SKM-1 treated with dmso at 0.1 percent for 144 hours (cell line): ENCODE measurements around the gene GSN.

Experiments used
- DNase-seq: peaks from one replicate; lab custom pipeline; 2025; ENCODE audit not compliant: unreplicated experiment; lab: John Stamatoyannopoulos, UW

The GSN gene

GRCh38 chr9:121267689-121268597, at the start of gene GSN:
Gene GSN (plus strand): TSS chr9:121268162. CDS start chr9:121301972, 33,810 bp downstream.
- DNase-seq = peak; percentile 38

DNA sequence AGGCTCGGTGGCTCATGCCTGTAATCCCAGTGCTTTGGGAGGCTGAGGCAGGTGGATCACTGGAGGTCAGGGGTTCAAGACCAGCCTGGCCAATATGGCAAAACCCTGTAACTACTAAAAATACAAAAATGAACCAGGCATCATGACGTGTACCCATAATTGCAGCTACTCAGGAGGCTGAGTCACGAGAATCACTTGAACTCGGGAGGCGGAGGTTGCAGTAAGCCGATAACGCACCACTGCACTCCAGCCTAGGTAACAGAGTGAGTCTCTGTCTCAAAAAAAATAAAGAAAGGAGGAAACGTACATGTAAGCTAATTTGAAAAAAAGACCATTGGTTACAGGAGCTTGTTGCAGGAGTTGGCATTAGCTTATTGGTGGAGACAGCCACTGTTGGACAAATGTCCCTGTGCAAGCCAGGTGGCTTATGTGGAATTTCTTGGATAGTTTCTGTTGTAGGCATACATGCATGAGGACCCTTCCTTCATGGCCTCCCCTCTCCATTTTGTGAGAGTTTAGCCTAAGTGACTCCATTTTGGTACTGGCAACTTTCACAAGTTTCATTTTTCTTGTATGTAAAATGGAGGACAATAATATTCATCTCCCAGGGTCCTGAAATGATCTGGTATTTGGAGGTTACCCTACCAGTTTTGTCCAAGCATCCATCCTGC, 49.5 kb upstream of the GSN start:
- no peak for DNase-seq

- DNase-seq = no peak
Measured at GRCh38 chr9:121219530-121219929, 48.4 kb upstream of the GSN start.

- no peak for DNase-seq
Measured at GRCh38 chr9:121220996-121221663, 46.8 kb upstream of the GSN start.

DNA sequence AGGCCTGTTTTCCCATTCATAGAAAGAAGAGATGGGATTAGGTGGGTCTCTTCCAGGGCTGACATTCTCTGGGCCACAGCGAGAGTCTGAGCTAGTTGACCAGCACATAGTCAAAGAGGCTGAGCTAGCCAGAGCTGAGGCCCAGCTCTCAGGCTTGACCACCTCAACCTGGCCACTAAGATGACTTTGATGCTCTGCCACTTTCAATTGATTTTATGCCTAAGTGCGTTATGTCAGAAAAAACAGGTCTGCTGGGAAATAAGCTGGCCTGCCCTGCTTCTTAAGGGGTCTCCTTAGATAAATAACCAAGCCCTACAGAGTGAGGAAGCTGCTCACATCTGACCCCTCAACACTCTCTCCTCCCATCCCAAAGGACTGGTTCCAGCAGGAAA, 46.3 kb upstream of the GSN start:
- no peak for DNase-seq

GRCh38 chr9:121222524-121223171, 45.3 kb upstream of the GSN start:
- peak; percentile 31 for DNase-seq

GRCh38 chr9:121225240-121225639, 42.7 kb upstream of the GSN start:
- no peak for DNase-seq

GRCh38 chr9:121226175-121226574, 41.8 kb upstream of the GSN start:
- no peak for DNase-seq

DNA sequence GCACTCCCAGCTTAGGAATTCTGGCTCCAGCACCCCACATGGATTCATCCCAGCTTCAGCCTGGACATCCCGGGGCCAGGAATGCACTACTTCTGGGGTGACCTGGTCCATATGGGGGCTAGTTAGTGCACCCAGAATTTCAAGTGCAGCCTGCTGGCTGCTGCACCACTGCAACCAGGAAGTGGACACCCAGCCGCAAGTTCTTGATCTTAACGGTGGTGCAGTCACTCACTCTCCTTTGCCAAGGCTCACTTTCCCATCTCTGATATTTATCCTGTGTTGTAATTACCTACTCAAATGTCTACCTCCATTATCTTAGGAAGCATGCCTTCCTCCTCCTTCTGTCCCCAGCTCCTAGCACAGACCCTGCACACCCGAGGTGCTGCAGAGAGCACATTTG, 40.1 kb upstream of the GSN start:
- no peak for DNase-seq

DNA sequence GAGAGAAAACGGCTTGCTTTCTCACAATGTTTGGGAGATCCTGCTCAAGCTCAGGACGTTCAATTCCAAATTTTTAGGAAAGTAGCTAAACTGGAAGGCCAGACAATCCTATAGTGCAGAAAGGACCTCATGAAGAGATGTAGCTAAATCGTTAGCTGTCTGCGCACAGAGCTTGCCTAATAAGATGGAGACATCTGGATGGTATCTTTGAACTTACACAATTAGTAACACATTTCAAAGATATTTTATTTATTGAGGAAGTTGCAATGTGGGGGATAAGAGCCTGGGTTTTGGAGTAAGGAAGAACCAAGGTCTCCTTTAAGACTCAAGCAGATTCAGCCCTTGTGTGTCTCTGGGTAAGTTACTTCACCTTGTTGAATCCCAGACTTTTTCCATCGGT, 37.7 kb upstream of the GSN start:
- no peak for DNase-seq

GRCh38 chr9:121232251-121232650, 35.7 kb upstream of the GSN start:
- DNase-seq = no peak

GRCh38 chr9:121233906-121234831, 33.8 kb upstream of the GSN start:
- DNase-seq = peak; percentile 34

DNA sequence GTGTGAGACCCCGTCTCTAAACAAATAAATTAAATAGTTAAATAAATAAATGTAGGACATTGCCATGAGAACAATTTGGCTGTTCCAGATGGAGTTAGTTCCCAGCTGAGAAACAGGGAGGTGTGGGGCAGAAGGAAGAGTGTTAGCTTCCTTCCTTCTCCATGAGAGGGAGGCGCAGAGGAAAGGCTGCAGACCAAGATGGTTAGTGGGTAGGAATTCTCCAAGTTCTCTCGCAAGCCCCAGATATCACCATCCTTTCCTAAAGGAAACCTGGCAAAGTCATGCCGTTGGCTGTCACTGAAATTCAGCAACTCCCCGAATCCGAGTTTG, 33.2 kb upstream of the GSN start:
- no peak for DNase-seq

- DNase-seq = no peak
Measured at GRCh38 chr9:121235512-121235911, 32.5 kb upstream of the GSN start.

DNA sequence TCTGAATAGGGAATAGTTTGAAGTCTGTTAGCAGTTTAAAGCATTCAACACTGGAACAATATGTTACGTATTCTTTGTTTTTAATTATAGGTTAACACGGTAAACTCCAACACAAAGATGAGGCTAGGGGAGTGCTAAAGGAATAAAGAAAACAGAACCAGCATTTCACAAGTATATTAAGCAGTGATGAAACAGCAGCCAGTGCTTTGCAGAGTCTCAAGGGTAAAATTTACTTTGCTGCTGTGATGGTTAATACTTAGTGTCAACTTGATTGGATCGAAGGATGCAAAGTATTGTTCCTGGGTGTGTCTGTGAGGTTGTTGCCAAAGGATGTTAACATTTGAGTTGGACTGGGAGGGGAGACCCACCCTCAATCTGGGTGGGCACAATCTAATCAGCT, 30.0 kb upstream of the GSN start:
- no peak for DNase-seq

GRCh38 chr9:121239071-121239470, 28.9 kb upstream of the GSN start:
- no peak for DNase-seq

DNA sequence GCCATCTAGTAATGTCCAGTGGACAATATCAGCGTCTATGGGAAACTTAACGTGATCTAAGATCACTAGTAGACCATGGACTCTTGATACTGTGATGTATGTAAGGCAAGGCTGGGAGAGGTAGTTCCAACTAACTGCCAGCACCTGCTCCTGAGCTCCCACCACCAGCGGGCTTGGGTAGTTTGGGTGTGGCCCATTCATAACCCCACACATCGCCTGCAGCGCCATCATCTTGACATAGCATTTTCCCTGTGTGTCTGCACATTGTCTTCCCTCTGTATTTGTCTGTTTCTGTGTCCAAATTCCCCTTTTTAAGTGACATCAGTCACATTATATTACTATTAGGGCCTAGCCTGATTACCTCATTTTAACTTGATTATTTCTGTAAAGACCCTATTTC, 28.1 kb upstream of the GSN start:
- DNase-seq = no peak

DNA sequence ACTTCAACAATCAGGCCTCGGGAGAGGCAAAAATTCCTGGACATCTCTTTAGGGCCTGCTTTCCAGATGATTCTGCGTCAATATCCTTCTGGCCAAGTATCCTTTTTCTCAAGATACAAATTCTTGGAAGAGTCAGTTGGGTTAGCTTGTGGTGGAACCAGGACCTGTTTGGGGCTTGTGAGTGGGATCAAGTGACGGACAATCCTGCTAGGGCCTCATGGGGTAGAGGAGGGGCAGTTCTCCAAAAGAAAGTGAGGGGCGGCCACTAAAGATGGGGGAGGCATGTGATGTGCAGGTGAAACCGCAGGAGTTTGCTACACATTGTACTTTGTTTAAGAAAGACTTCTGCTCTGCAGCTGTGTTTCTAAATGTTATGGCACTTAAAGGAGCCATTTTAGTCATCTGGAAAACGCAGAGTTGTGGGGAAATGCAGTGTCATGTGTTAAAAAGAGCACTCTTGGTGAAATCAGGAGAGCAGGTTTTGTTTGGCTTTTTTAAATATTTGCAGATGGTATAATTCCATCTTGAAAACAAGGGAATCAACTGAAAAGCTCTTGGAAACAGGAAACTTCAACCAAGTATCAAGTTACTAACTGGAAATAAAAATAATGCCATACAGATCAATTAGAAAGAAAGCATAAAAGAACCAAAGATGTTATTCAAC, 27.4 kb upstream of the GSN start:
- DNase-seq = no peak

DNA sequence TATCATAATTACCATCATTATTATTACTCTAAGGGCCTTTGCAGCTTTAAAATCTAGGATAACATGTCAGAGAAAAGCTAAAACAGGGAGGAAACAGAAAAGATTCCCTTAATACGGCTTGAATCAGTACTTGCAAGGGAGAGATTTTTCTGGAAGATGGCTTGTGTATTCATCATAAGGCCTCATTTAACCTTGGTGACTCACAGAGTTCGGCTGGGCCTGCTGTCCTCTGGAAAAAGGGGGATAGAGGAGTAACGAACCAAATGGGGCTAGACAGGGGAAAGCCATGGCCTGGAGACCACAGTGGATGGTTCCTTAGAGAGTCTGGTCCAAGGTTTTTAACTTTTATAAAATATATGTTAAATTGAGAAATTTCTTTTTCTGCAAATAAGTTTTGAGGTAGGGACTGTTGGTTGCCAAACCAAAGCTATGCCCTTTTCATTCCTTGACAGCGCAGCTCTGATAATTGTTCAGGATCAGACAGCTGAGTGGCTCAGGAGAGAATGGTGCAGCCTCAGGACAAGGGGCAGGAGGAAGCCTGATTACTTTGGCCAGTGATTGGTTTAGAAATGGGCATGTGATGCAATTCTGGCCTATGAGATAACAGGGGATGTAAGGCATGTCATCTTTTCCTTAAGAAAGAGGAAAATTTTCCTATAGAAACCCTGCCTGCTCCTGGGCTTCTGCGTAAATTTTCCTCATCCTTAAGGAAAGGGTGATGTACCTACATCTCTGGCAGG, 25.6 kb upstream of the GSN start:
- DNase-seq = no peak
